ENCODE results near the gene PTPRN2.

- TF ChIP-seq FOSL1 (IDR thresholded peaks at IDR 0.05; ENCODE audit: insufficient read depth, low read depth, low read length) (no peak), GABPA (IDR thresholded peaks at IDR 0.05; ENCODE audit: borderline replicate concordance, insufficient read depth, low read length) (no peak), BACH1 (IDR thresholded peaks at IDR 0.05; ENCODE audit: low read length) (no peak), CTCF (IDR thresholded peaks at IDR 0.05; ENCODE audit: control extremely low read depth in 1 of 3, insufficient read depth in 1 of 3, low read depth in 1 of 3, low read length in 3 of 3) (no peak), RAD21 (IDR thresholded peaks at IDR 0.05 in 1 of 2, conservative IDR thresholded peaks at IDR 0.05 in 1 of 2; ENCODE audit: low read depth in 2 of 2, low read length in 2 of 2) (no peak), JUND (IDR thresholded peaks at IDR 0.05; ENCODE audit: low read length) (no peak), MAFK (IDR thresholded peaks at IDR 0.05; ENCODE audit: low read depth, low read length) (no peak), TAF1 (IDR thresholded peaks at IDR 0.05; ENCODE audit: low read depth, low read length) (no peak), MAX (IDR thresholded peaks at IDR 0.05) (no peak), POLR2A (IDR thresholded peaks at IDR 0.05; ENCODE audit: control extremely low read depth in 1 of 2, low read depth in 2 of 2, low read length in 2 of 2) (no peak), RXRA (IDR thresholded peaks at IDR 0.05; ENCODE audit: insufficient read depth, low read depth, low read length) (no peak), JUN (IDR thresholded peaks at IDR 0.05; ENCODE audit: low read depth, low read length) (no peak)
Measured at GRCh38 chr7:157905651-157906461, 681.8 kb downstream of the PTPRN2 start.

Measured in H1 (cell line).